SK-N-SH (cell line): ENCODE data around the gene FRS3. TPM values are rescaled to one million over a fixed set of nuclear protein-coding genes. Genes with fewer than 3 reads are reported as not detected.

Experiments used
- CTCF ChIA-PET: fragments of 300-600, 350-600 bp; formaldehyde crosslinking; extraction: SDS; loops from one replicate; lab custom pipeline; 2021; lab: Yijun Ruan, JAX
- POLR2A ChIA-PET: fragments of 350-600 bp; sonication (Branson Sonifier 250); formaldehyde crosslinking; extraction: SDS; loops from one replicate; lab custom pipeline; 2020; ENCODE audit warnings: antibody characterized with exemption, inconsistent platforms; lab: Yijun Ruan, JAX
- DNase-seq: peaks from one replicate; pipeline ENCODE4 v3.0.0; 2012
- H2AFZ ChIP-seq: fragments of 200-600 bp; sonication (generic); 2 replicates; pipeline ENCODE4 v1.8.1; 2016; ENCODE audit warnings: antibody characterized with exemption, mild to moderate bottlenecking, low read depth
- H3F3A ChIP-seq: fragments of 200-600 bp; sonication (generic); replicated peaks from 2 replicates; pipeline ENCODE3; 2016; ENCODE audit warnings: antibody characterized with exemption, mild to moderate bottlenecking; ENCODE audit not compliant: insufficient read depth
- H3K27ac ChIP-seq, 2 experiments: fragments of 200-500 bp in 1 of 2; fragments of 200-600 bp in 1 of 2; sonication (Bioruptor generic) in 1 of 2; sonication (generic), shearing (Covaris generic) in 1 of 2; 2 replicates each; pipeline versions ENCODE4 v1.5.1 to v1.6.1; 2014 to 2016; ENCODE audit warnings: low read depth in 2 of 2, inconsistent platforms in 1 of 2, low read length in 1 of 2, mild to moderate bottlenecking in 1 of 2, mixed read lengths in 1 of 2
- H3K27me3 ChIP-seq: fragments of 200-600 bp; sonication (generic), shearing (Covaris generic); 2 replicates; pipeline ENCODE4 v1.6.1; 2016; ENCODE audit warnings: mixed run types; ENCODE audit not compliant: insufficient read depth
- H3K36me3 ChIP-seq, 2 experiments: fragments of 200-500 bp in 1 of 2; fragments of 200-600 bp in 1 of 2; sonication (Bioruptor generic) in 1 of 2; sonication (generic) in 1 of 2; replicated peaks in 1 of 2; 2 replicates each; pipeline versions ENCODE3 to v1.5.1; 2014 to 2016; ENCODE audit warnings: low read length in 1 of 2, mild to moderate bottlenecking in 1 of 2; ENCODE audit not compliant: insufficient read depth in 2 of 2, control insufficient read depth in 1 of 2
- H3K4me1 ChIP-seq, 2 experiments: fragments of 200-500 bp in 1 of 2; fragments of 200-600 bp in 1 of 2; sonication (Bioruptor generic) in 1 of 2; sonication (generic), shearing (Covaris generic) in 1 of 2; 2 replicates each; pipeline versions ENCODE4 v1.5.1 to v1.6.1; 2014 to 2016; ENCODE audit warnings: low read depth in 1 of 2, low read length in 1 of 2, mixed run types in 1 of 2; ENCODE audit not compliant: insufficient read depth in 2 of 2, control insufficient read depth in 1 of 2
- H3K4me2 ChIP-seq: fragments of 200-600 bp; sonication (generic), shearing (Covaris generic); 2 replicates; pipeline ENCODE4 v1.6.1; 2017; ENCODE audit warnings: mixed run types
- H3K4me3 ChIP-seq, 2 experiments: fragments of 200-500 bp in 1 of 2; fragments of 200-600 bp in 1 of 2; sonication (Bioruptor generic) in 1 of 2; sonication (generic), shearing (Covaris generic) in 1 of 2; 2 replicates each; pipeline versions ENCODE4 v1.5.1 to v1.8.1; 2014 to 2016; ENCODE audit warnings: low read depth in 2 of 2, inconsistent platforms in 1 of 2, low read length in 1 of 2, mild to moderate bottlenecking in 1 of 2, mixed read lengths in 1 of 2, moderate library complexity in 1 of 2
- H3K79me2 ChIP-seq: fragments of 200-600 bp; sonication (generic); 2 replicates; pipeline ENCODE4 v1.8.1; 2017; ENCODE audit warnings: mild to moderate bottlenecking; ENCODE audit not compliant: insufficient read depth
- H3K9ac ChIP-seq: fragments of 200-600 bp; sonication (generic); 2 replicates; pipeline ENCODE4 v1.6.1; 2017; ENCODE audit warnings: mixed run types
- H3K9me2 ChIP-seq: fragments of 200-600 bp; sonication (generic); 2 replicates; pipeline ENCODE4 v1.6.1; 2017; ENCODE audit warnings: mixed run types
- H3K9me3 ChIP-seq: fragments of 200-600 bp; sonication (generic); 2 replicates; pipeline ENCODE4 v1.6.1; 2017; ENCODE audit warnings: mixed run types, mild to moderate bottlenecking, moderate library complexity
- H4K20me1 ChIP-seq: fragments of 200-600 bp; sonication (generic); 2 replicates; pipeline ENCODE4 v1.6.1; 2017; ENCODE audit warnings: mild to moderate bottlenecking, mixed run types; ENCODE audit not compliant: insufficient read depth
- ELF1 ChIP-seq: IDR thresholded peaks from 2 replicates; pipeline ENCODE4 v1.4.0; 2012
- EP300 ChIP-seq, 2 experiments: IDR thresholded peaks; 2 replicates each; pipeline versions ENCODE4 v1.4.0 to v1.6.1; 2012; ENCODE audit warnings: borderline replicate concordance in 1 of 2, low read depth in 1 of 2, low read length in 1 of 2
- FOSL2 ChIP-seq: IDR thresholded peaks from 2 replicates; pipeline ENCODE4 v1.4.0; 2012; ENCODE audit warnings: low read depth, mild to moderate bottlenecking, moderate library complexity, borderline replicate concordance
- FOXJ3 ChIP-seq: sonication (generic); formaldehyde crosslinking; IDR thresholded peaks from 2 replicates; pipeline ENCODE4 v1.5.1; 2020; ENCODE audit warnings: mild to moderate bottlenecking, missing genetic modification reagents
- GABPA ChIP-seq: IDR thresholded peaks from 2 replicates; pipeline ENCODE4 v1.4.0; 2012; ENCODE audit warnings: low read depth, mild to moderate bottlenecking
- JUND ChIP-seq: IDR thresholded peaks from 2 replicates; pipeline ENCODE4 v1.4.0; 2012
- POLR2AphosphoS5 ChIP-seq: IDR thresholded peaks from 2 replicates; pipeline ENCODE4 v1.6.1; 2012; ENCODE audit warnings: low read depth, low read length
- RFX5 ChIP-seq: IDR thresholded peaks from 2 replicates; pipeline ENCODE4 v1.6.1; 2012; ENCODE audit warnings: mild to moderate bottlenecking, improper control_type of control experiment, low read length
- RXRA ChIP-seq: IDR thresholded peaks from 2 replicates; pipeline ENCODE4 v1.4.0; 2012; ENCODE audit warnings: low read depth, mild to moderate bottlenecking, borderline replicate concordance
- SIN3A ChIP-seq: IDR thresholded peaks from 2 replicates; pipeline ENCODE4 v1.6.1; 2012; ENCODE audit warnings: low read depth, mild to moderate bottlenecking, low read length, moderate library complexity, borderline replicate concordance
- SMC3 ChIP-seq: IDR thresholded peaks from 2 replicates; pipeline ENCODE4 v1.6.1; 2012; ENCODE audit warnings: low read depth, low read length, improper control_type of control experiment
- TCF12 ChIP-seq: IDR thresholded peaks from 2 replicates; pipeline ENCODE4 v1.4.0; 2012
- WGBS: methylation state at CpG from one replicate; pipeline ENCODE4 v1.1.6; 2017; ENCODE audit warnings: low lambda C conversion rate; 5-methylcytosine and 5-hydroxymethylcytosine counted together
- polyA plus RNA-seq, 3 experiments: library from polyadenylated mRNA; depleted of rRNA; stranded (reverse); fragments of >200 nt; gene quantifications; 2 replicates each; pipeline ENCODE4 v1.2.3, GENCODE V29; 2012
- TF ChIP-seq, protein P1 (sequence below): fragments of 150-350 bp; IDR thresholded peaks from 2 replicates; pipeline ENCODE4 v1.6.1; 2016; ENCODE audit warnings: mild to moderate bottlenecking, low read depth, low read length
- TF ChIP-seq, protein P2 (sequence below): IDR thresholded peaks from 2 replicates; pipeline ENCODE4 v1.4.0; 2012; ENCODE audit warnings: low read depth, borderline replicate concordance
- TF ChIP-seq, protein P3 (sequence below): IDR thresholded peaks from 2 replicates; pipeline ENCODE4 v1.4.0; 2012; ENCODE audit warnings: low read depth, borderline replicate concordance
- TF ChIP-seq, protein P4 (sequence below): IDR thresholded peaks from 2 replicates; pipeline ENCODE4 v1.4.0; 2012; ENCODE audit warnings: low read depth

FRS3 gene
- polyA plus RNA-seq, 1 of the 3 experiments (the other 2 are of a cell fraction): 8.6 TPM

DNA sequence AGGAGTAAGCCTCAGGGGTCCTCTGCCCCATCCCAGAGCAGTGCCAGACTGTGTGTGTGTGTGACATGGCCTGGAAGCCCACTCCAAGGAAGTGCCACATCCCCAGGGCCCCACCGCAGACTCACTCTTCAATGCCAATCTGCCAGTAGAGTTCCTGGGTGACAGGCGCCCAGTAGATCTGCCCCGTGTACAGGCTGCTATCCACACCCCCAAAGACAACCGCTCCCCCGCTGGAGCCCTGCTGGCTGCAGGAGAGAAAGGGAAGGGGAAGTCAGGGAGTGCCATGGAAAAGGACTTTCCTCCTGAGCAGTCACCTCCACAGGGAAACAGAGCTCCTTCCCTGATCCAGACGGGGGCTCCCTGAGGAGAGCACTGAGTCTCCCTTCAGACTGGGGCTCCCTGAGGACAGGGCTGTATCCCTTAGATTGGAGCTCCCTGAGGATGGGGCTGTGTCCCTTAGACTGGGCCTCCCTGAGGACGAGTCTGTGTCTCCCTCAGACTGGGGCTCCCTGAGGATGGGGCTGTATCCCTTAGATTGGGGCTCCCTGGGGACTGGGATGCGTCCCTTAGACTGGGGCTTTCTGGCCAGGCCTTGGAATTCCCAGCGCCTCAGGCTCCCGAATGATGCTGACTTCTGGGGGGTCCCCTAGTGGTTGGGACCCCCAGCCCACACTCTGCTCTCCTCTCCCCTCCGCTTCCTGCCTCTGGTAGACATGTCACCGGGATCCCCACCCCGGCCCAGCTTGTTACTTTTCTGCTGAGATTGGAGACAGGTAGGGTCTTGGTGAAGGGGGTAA, 39.1 kb downstream of the FRS3 start:
- Histone ChIP-seq H3F3A (no peaks in the 10 kb centered on the region), H3K4me1 (peaks cover 0 to 5% of the 10 kb centered on the region in 2 experiments; a peak in 2 of 4 replicates), H3K4me3 (no peak overlapping the region), H3K79me2 (no peaks in the 10 kb centered on the region), H3K9ac (no peak overlapping the region), H3K4me2 (no peak overlapping the region), H3K27me3 (no peaks in the 10 kb centered on the region), H4K20me1 (no peaks in the 10 kb centered on the region), H3K9me2 (no peaks in the 10 kb centered on the region), H3K36me3 (no peaks in the 10 kb centered on the region), H3K9me3 (no peaks in the 10 kb centered on the region), H3K27ac (no peak overlapping the region), H2AFZ (no peak overlapping the region)
- TF ChIP-seq FOSL2 (no peak), SMC3 (no peak), RFX5 (no peak), FOXJ3 (CRISPR knock-in tag) (no peak), JUND (no peak), TCF12 (no peak), EP300 (IDR thresholded peaks at IDR 0.05; ENCODE audit: borderline replicate concordance in 1 of 2, low read depth in 1 of 2, low read length in 1 of 2) (no peak), POLR2AphosphoS5 (no peak), GABPA (no peak), SIN3A (no peak), RXRA (no peak), ELF1 (no peak)
- TF ChIP-seq, protein P1, sequence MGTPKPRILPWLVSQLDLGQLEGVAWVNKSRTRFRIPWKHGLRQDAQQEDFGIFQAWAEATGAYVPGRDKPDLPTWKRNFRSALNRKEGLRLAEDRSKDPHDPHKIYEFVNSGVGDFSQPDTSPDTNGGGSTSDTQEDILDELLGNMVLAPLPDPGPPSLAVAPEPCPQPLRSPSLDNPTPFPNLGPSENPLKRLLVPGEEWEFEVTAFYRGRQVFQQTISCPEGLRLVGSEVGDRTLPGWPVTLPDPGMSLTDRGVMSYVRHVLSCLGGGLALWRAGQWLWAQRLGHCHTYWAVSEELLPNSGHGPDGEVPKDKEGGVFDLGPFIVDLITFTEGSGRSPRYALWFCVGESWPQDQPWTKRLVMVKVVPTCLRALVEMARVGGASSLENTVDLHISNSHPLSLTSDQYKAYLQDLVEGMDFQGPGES: no peak
- TF ChIP-seq, protein P2, sequence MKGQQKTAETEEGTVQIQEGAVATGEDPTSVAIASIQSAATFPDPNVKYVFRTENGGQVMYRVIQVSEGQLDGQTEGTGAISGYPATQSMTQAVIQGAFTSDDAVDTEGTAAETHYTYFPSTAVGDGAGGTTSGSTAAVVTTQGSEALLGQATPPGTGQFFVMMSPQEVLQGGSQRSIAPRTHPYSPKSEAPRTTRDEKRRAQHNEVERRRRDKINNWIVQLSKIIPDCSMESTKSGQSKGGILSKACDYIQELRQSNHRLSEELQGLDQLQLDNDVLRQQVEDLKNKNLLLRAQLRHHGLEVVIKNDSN: no peak
- TF ChIP-seq, protein P3, sequence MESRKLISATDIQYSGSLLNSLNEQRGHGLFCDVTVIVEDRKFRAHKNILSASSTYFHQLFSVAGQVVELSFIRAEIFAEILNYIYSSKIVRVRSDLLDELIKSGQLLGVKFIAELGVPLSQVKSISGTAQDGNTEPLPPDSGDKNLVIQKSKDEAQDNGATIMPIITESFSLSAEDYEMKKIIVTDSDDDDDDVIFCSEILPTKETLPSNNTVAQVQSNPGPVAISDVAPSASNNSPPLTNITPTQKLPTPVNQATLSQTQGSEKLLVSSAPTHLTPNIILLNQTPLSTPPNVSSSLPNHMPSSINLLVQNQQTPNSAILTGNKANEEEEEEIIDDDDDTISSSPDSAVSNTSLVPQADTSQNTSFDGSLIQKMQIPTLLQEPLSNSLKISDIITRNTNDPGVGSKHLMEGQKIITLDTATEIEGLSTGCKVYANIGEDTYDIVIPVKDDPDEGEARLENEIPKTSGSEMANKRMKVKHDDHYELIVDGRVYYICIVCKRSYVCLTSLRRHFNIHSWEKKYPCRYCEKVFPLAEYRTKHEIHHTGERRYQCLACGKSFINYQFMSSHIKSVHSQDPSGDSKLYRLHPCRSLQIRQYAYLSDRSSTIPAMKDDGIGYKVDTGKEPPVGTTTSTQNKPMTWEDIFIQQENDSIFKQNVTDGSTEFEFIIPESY: no peak
- TF ChIP-seq, protein P4, sequence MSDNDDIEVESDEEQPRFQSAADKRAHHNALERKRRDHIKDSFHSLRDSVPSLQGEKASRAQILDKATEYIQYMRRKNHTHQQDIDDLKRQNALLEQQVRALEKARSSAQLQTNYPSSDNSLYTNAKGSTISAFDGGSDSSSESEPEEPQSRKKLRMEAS: no peak
- ChIA-PET POLR2A (no interaction called here), CTCF (interaction anchor here (1.3 to 2.1 kb wide), 2 partner anchors 14 to 46 kb away, joined by 4 to 13 read pairs; partner anchors contain the start of gene TOMM6)
- 77% methylated on average over 8 of the region's 13 CpGs for WGBS
- DNase-seq: no peak
